GM10266 (cell line): ENCODE data around the gene GLI2.

Source experiments
- DNase-seq: peaks from one replicate; pipeline ENCODE4 v3.0.0; 2012; ENCODE audit errors: extremely low spot score
- TF ChIP-seq, protein P1 (sequence below): IDR thresholded peaks from 2 replicates; pipeline ENCODE4 v1.5.1; 2012; ENCODE audit warnings: mild to moderate bottlenecking, low read depth; ENCODE audit not compliant: control insufficient read depth, insufficient read depth; ENCODE audit errors: missing control alignments

The GLI2 gene

DNA sequence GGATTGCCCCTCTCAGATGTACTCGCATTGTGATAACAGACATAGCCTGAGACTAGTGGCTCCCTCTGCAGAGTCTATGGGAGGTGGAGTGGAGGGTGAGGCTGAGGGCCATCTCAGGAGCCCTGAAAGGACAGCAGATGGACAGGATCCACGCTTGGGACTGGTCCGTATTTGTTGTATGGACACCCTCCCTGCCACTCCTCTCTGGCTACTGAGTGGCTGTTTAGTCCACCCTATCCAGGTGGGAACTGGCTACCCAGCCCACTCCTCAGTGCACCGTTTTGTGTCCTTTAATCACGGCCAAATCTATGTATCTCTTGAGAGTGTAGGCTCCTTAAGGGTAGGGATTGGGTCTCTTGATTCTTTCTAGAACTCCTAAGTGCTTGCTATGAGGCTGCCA is 4.5 kb upstream of the GLI2 start:
- TF ChIP-seq, protein P1, sequence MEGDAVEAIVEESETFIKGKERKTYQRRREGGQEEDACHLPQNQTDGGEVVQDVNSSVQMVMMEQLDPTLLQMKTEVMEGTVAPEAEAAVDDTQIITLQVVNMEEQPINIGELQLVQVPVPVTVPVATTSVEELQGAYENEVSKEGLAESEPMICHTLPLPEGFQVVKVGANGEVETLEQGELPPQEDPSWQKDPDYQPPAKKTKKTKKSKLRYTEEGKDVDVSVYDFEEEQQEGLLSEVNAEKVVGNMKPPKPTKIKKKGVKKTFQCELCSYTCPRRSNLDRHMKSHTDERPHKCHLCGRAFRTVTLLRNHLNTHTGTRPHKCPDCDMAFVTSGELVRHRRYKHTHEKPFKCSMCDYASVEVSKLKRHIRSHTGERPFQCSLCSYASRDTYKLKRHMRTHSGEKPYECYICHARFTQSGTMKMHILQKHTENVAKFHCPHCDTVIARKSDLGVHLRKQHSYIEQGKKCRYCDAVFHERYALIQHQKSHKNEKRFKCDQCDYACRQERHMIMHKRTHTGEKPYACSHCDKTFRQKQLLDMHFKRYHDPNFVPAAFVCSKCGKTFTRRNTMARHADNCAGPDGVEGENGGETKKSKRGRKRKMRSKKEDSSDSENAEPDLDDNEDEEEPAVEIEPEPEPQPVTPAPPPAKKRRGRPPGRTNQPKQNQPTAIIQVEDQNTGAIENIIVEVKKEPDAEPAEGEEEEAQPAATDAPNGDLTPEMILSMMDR, result no peak
- no peak for DNase-seq

DNA sequence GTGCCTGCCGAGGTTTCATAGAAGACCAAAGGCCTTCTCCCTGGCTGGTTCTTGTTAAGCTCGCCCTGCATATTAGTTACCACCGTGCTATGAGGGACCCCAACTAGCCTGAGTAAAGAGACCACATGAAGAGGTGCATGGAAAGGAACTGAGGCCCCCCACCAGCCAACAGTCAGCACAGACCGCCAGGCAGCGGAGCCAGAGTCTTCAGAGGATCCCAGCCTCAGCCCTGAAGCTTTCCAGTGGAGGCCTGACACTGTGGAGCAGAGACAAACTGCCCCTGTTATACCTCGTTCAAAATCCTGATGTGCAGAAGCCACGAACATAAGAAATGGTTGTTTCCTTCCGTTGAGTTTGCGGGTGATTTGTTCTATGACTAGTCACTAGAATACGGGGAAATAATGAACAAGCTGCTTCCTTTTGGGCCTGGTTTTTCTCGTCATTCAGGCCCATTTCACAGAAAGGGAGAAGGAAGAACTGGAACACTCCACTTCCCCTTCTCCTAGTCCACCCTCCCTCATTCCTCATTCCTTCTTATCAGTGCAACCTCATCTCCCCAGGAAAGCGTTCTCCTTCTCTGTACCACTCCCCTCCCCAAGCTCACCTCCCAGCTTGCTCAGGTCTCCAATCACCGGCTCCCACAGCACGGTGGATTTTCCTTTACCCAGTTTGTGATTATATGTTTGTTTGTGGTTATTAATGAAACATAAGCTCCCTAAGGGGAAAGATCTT is 3.0 kb upstream of the GLI2 start:
- DNase-seq, result no peak
- TF ChIP-seq, protein P1, result no peak

DNA sequence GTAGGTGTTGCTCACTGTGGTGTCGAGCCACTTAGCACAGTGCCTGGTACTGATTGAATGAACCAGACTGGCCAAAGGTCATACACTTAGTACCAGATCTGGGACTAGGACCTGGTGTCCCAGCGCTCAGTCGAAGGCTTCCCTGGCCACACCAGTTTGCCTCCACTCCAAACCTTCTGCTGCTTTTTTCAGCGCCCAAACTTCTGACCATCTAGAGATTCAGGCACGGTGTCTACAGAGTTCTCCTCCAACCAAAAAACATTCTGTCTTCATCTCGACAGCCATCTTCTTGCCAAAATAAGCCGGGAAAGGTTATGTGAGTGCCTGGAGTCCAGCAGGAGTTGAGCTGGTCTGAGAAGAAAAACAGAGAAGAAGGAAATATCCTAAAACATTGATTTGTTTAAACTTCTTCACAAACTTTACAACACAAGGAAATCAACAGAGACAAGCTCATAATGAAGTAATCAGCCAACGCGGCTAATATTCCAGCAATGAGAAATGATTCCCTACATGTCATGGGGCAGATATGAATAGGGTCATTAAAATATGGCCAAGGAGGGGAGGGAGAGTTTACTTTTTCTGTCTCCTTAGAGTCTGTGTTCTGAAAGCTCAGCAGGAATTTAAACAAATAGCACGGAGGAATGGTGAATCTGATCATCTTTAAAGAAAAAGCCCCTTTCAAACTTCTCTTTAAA is 2.3 kb upstream of the GLI2 start:
- no peak for DNase-seq
- TF ChIP-seq, protein P1, result no peak

DNA sequence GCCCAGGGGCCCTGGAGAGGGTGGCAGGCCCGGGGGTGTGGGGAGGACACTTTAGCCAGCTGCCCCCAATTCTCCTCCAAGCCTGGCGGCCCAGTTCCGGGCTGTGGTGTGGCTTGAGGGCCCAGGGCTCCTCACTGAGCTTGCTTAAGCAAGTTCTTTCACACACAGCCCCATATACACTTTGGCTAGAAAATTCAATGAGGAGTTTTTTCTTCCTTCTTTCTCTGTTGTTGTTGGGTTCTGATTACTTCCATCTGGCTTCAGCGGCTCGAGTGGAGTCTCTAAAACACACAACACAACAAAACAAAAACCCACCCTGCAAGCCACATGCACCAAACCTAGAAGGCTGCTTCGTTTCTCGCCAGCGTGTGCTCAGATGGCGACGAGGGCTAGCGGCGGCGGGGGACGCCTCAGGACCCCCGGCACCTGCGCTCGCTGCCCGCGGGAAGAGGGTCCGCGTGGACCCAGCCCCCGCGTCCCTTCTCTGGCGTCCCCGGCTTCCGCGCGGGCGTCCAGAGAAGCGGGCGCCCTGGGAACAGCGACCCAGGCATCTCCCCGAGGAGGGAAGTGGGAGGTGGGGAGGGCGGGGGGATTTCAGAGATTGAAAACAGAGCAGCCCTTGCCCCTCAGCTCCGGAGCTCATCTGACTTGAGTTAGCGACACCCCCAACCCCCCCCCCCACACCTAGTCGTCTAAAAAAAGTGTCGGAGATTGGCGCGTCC is 577 bp upstream of the GLI2 start:
- TF ChIP-seq, protein P1, result no peak

DNA sequence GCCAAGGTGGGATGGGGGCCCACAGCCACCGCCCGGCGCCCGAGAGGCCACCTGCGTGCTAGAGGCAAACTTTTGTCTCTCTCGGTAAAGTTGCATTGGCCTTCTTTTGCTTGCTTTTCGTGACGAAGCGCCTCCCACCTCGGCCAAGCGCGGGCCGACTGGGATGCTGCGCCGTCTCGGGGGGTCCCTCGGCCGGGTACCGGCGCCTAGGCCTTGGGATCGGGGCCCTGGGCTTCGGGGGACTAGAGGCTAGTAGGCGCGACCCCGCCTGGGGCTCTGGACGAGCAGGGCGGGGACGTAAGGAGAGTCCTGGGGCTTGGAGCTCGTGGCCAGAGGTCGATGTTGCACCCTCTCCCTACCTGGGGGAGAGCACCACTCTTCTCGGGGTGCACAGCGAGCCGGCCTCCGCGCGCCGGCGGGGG is 545 bp downstream of the GLI2 start:
- DNase-seq, result no peak
- TF ChIP-seq, protein P1, result no peak

More for the DNA sequence above, 577 bp upstream of the GLI2 start:
- DNase-seq, result no peak

DNA sequence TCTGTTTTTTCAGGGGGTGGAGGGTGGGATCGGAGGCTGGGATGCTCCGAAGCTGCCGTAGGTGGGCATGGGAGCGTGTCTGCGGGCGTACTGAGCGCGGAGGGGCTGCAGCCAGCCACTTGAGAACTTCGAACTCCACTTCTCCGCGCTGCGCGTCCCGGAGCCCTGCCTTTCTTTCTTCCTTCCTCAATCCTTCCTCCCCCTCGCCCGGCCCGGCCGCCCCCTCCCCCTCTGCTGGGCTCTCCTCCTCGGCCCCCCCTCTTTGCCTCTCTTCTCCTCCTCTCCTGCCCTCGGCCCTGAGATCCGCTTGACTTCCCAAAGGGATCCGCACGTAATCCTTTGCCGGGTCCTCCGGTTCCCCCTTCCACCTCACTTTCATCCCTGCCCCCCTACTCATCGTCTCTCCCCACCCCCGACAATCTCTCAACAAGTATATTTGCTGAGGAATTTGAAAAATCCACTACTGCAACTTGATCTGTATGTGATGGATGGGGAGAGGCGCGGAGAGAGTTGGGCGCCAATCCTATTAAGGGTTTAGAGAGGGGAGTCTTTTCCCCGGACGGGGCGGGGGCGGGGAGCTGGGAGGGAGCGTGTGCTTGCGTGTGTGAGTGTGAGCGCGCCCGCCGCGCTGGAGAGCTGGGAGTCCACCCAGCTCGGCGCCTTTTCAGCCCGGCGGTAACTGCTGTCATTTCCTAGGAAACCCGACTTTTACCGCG is 1.1 kb downstream of the GLI2 start:
- DNase-seq, result no peak
- TF ChIP-seq, protein P1, result no peak
